Stimulated activated CD8-positive, alpha-beta memory T cell treated with anti-CD3 and anti-CD28 coated beads, Interleukin-15, amount 100 ng/mL, for 24 hours (primary cell): ENCODE results near the gene SLC25A21.
"Not testable (repeated sequence)": the region's sequence is repeated elsewhere in the genome, so short reads cannot be mapped to it uniquely, and the experiment has no call there.

Experiments
- DNase-seq: peaks from one replicate; pipeline ENCODE4 v3.0.0-alpha.2; 2020; ENCODE audit warnings: low read depth

SLC25A21 gene

GRCh38 chr14:36863271-36863670 is 309.1 kb downstream of the SLC25A21 start:
- no peak for DNase-seq

- not testable (repeated sequence) for DNase-seq
Observed at GRCh38 chr14:36862237-36862636, 310.2 kb downstream of the SLC25A21 start.

GRCh38 chr14:36860831-36861230 is 311.6 kb downstream of the SLC25A21 start:
- no peak for DNase-seq

- DNase-seq = no peak
Observed at GRCh38 chr14:36859119-36859518, 313.3 kb downstream of the SLC25A21 start.

- DNase-seq = no peak
Observed at GRCh38 chr14:36857842-36858445, 314.5 kb downstream of the SLC25A21 start.

- no peak for DNase-seq
Observed at GRCh38 chr14:36857136-36857535, 315.3 kb downstream of the SLC25A21 start.

- DNase-seq = no peak
Observed at GRCh38 chr14:36856095-36856878, 316.1 kb downstream of the SLC25A21 start.

- no peak for DNase-seq
Observed at GRCh38 chr14:36855396-36855795, 317.0 kb downstream of the SLC25A21 start.

- no peak for DNase-seq
Observed at GRCh38 chr14:36852981-36853691, 319.3 kb downstream of the SLC25A21 start.

- no peak for DNase-seq
Observed at GRCh38 chr14:36848213-36848612, 324.2 kb downstream of the SLC25A21 start.

- DNase-seq = no peak
Observed at GRCh38 chr14:36847366-36847765, 325.0 kb downstream of the SLC25A21 start.

- no peak for DNase-seq
Observed at GRCh38 chr14:36845356-36846012, 326.9 kb downstream of the SLC25A21 start.

- DNase-seq = no peak
Observed at GRCh38 chr14:36844443-36845195, 327.8 kb downstream of the SLC25A21 start.

GRCh38 chr14:36843410-36843809 is 329.0 kb downstream of the SLC25A21 start:
- no peak for DNase-seq

- no peak for DNase-seq
Observed at GRCh38 chr14:36835128-36835527, 337.3 kb downstream of the SLC25A21 start.

GRCh38 chr14:36834293-36834692 is 338.1 kb downstream of the SLC25A21 start:
- no peak for DNase-seq

GRCh38 chr14:36829547-36829946 is 342.9 kb downstream of the SLC25A21 start:
- no peak for DNase-seq

- no peak for DNase-seq
Observed at GRCh38 chr14:36827861-36828260, 344.5 kb downstream of the SLC25A21 start.

- DNase-seq = no peak
Observed at GRCh38 chr14:36826614-36827013, 345.8 kb downstream of the SLC25A21 start.

GRCh38 chr14:36824854-36825253 is 347.6 kb downstream of the SLC25A21 start:
- DNase-seq = no peak

- DNase-seq = no peak
Observed at GRCh38 chr14:36823651-36824050, 348.8 kb downstream of the SLC25A21 start.

GRCh38 chr14:36822685-36823084 is 349.7 kb downstream of the SLC25A21 start:
- no peak for DNase-seq
